ENCODE results near the gene NECAB3.

NECAB3 gene

GRCh38 chr20:33621717-33622400, 52.4 kb downstream of the NECAB3 start:
- no peak for DNase-seq (ENCODE audit: low spot score)

GRCh38 chr20:33612001-33612400, 62.2 kb downstream of the NECAB3 start:
- no peak for DNase-seq (ENCODE audit: low spot score)

DNA sequence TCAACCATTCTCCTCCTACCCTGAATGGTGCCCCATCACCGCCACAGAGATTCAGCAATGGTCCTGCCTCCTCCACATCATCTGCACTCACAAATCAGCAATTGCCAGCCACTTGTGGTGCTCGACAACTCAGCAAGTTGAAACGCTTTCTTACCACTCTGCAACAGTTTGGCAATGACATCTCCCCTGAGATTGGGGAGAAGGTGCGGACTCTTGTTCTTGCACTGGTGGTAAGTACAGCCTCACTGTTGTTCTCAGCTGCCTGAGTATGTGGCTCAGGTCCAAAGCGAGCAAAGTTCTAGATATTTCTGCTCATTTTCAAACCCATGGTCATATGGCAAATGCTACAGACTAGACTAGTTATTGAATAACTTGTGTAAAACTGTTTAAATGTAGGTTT, 63.1 kb downstream of the NECAB3 start:
- DNase-seq (ENCODE audit: low spot score), result no peak

- DNase-seq (ENCODE audit: low spot score), result no peak
Observed at GRCh38 chr20:33609504-33609903, 64.7 kb downstream of the NECAB3 start.
